Breast epithelium (tissue), 3 donors: ENCODE results near the gene SEC23IP.

Source experiments
- POLR2A ChIP-seq: fragments of 450-650 bp; IDR thresholded peaks from one replicate; pipeline ENCODE4 v1.6.1; 2016; ENCODE audit warnings: antibody characterized with exemption, mild to moderate bottlenecking, moderate library complexity
- POLR2AphosphoS5 ChIP-seq, 3 donors: sonication (generic); formaldehyde crosslinking; IDR thresholded peaks; one replicate each; pipeline ENCODE4 v1.6.1; 2017; ENCODE audit warnings: antibody characterized with exemption in 3 of 3
- TF ChIP-seq, protein P1 (sequence below), 3 donors: fragments of 450-650 bp; IDR thresholded peaks; one replicate each; pipeline ENCODE4 v1.5.1; 2016 to 2017; ENCODE audit warnings: antibody characterized with exemption in 3 of 3, mild to moderate bottlenecking in 3 of 3, moderate library complexity in 3 of 3

- TF ChIP-seq, protein P1, sequence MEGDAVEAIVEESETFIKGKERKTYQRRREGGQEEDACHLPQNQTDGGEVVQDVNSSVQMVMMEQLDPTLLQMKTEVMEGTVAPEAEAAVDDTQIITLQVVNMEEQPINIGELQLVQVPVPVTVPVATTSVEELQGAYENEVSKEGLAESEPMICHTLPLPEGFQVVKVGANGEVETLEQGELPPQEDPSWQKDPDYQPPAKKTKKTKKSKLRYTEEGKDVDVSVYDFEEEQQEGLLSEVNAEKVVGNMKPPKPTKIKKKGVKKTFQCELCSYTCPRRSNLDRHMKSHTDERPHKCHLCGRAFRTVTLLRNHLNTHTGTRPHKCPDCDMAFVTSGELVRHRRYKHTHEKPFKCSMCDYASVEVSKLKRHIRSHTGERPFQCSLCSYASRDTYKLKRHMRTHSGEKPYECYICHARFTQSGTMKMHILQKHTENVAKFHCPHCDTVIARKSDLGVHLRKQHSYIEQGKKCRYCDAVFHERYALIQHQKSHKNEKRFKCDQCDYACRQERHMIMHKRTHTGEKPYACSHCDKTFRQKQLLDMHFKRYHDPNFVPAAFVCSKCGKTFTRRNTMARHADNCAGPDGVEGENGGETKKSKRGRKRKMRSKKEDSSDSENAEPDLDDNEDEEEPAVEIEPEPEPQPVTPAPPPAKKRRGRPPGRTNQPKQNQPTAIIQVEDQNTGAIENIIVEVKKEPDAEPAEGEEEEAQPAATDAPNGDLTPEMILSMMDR (IDR thresholded peaks at IDR 0.05): no peak
- TF ChIP-seq POLR2A (no peak), POLR2AphosphoS5 (IDR thresholded peaks at IDR 0.05) (no peak)
These were observed 98.5 kb downstream of the SEC23IP start for GRCh38 chr10:119991066-119991465.
